HEK293T (cell line): ENCODE measurements around the gene C3orf70.

Source experiments
- CTCF ChIA-PET: fragments of 350-600 bp; formaldehyde crosslinking; extraction: SDS; loops from one replicate; lab custom pipeline; 2021; ENCODE audit warnings: antibody characterized with exemption, inconsistent platforms; lab: Yijun Ruan, JAX
- POLR2A ChIA-PET: fragments of 350-600 bp; formaldehyde crosslinking; extraction: SDS; loops from one replicate; lab custom pipeline; 2020; ENCODE audit warnings: antibody characterized with exemption, inconsistent platforms; lab: Yijun Ruan, JAX
- DNase-seq: peaks from one replicate; pipeline ENCODE4 v3.0.0; 2012; ENCODE audit warnings: mixed read lengths; ENCODE audit errors: extremely low spot score
- ARNT ChIP-seq: fragments of 450-650 bp; IDR thresholded peaks from 2 replicates; pipeline ENCODE4 v1.6.1; 2017; ENCODE audit warnings: mild to moderate bottlenecking
- BHLHE40 ChIP-seq: fragments of 450-650 bp; IDR thresholded peaks from 2 replicates; pipeline ENCODE4 v1.6.1; 2016; ENCODE audit warnings: mild to moderate bottlenecking, moderate library complexity, borderline replicate concordance
- CTBP1 ChIP-seq: fragments of 450-650 bp; IDR thresholded peaks from 2 replicates; pipeline ENCODE4 v1.6.1; 2016; ENCODE audit warnings: borderline replicate concordance
- ELF4 ChIP-seq: fragments of 450-650 bp; IDR thresholded peaks from 2 replicates; pipeline ENCODE4 v1.6.1; 2017; ENCODE audit warnings: antibody characterized with exemption
- FOXA1 ChIP-seq: fragments of 450-650 bp; IDR thresholded peaks from 2 replicates; pipeline ENCODE4 v1.6.1; 2016; ENCODE audit warnings: mild to moderate bottlenecking
- FOXK2 ChIP-seq: fragments of 450-650 bp; IDR thresholded peaks from 2 replicates; pipeline ENCODE4 v1.6.1; 2016; ENCODE audit warnings: mild to moderate bottlenecking
- FOXM1 ChIP-seq: fragments of 450-650 bp; IDR thresholded peaks from 2 replicates; pipeline ENCODE4 v1.6.1; 2017; ENCODE audit warnings: mild to moderate bottlenecking, borderline replicate concordance
- HDGF ChIP-seq: fragments of 450-650 bp; IDR thresholded peaks from 2 replicates; pipeline ENCODE4 v1.6.1; 2017; ENCODE audit warnings: antibody characterized with exemption, borderline replicate concordance
- L3MBTL2 ChIP-seq: fragments of 450-650 bp; conservative IDR thresholded peaks from 2 replicates; pipeline ENCODE4 v1.6.1; 2016; ENCODE audit warnings: mild to moderate bottlenecking
- LEF1 ChIP-seq: fragments of 450-650 bp; IDR thresholded peaks from 2 replicates; pipeline ENCODE4 v1.6.1; 2017; ENCODE audit warnings: mild to moderate bottlenecking, borderline replicate concordance
- NFRKB ChIP-seq: fragments of 450-650 bp; IDR thresholded peaks from 2 replicates; pipeline ENCODE4 v1.6.1; 2016; ENCODE audit warnings: mild to moderate bottlenecking, moderate library complexity
- PKNOX1 ChIP-seq: fragments of 450-650 bp; IDR thresholded peaks from 2 replicates; pipeline ENCODE4 v1.6.1; 2016
- SP1 ChIP-seq: fragments of 450-650 bp; IDR thresholded peaks from 2 replicates; pipeline ENCODE4 v1.6.1; 2017
- SUZ12 ChIP-seq: fragments of 450-650 bp; IDR thresholded peaks from 2 replicates; pipeline ENCODE4 v1.6.1; 2016; ENCODE audit warnings: mild to moderate bottlenecking
- TARDBP ChIP-seq: fragments of 450-650 bp; IDR thresholded peaks from 2 replicates; pipeline ENCODE4 v1.6.1; 2016
- ZNF384 ChIP-seq: fragments of 450-650 bp; IDR thresholded peaks from 2 replicates; pipeline ENCODE4 v1.6.1; 2016

C3orf70 gene

GRCh38 chr3:185066251-185066650 is 86.6 kb downstream of the C3orf70 start:
- CTCF ChIA-PET = interaction anchor here (0.6 kb wide), 1 partner anchor 288 kb away, joined by 5 read pairs; no protein-coding TSS in a partner anchor
- POLR2A ChIA-PET = no interaction called here
- DNase-seq = no peak

GRCh38 chr3:185065059-185065458 is 87.8 kb downstream of the C3orf70 start:
- no peak for DNase-seq
- TF ChIP-seq HDGF (no peak), FOXA1 (no peak), TARDBP (no peak), SUZ12 (no peak), ELF4 (no peak), PKNOX1 (no peak), SP1 (no peak), ZNF384 (no peak), FOXK2 (no peak), L3MBTL2 (no peak), ARNT (no peak), NFRKB (no peak), FOXM1 (no peak), BHLHE40 (no peak), CTBP1 (no peak), LEF1 (no peak)
- CTCF ChIA-PET = interaction anchor here (1.0 kb wide), 1 partner anchor 205 kb away, joined by 3 read pairs; no protein-coding TSS in a partner anchor
- POLR2A ChIA-PET = no interaction called here

More at GRCh38 chr3:185066251-185066650, 86.6 kb downstream of the C3orf70 start:
- TF ChIP-seq SUZ12 (no peak), ARNT (no peak), LEF1 (no peak), FOXM1 (no peak), FOXK2 (no peak), HDGF (no peak), NFRKB (no peak), PKNOX1 (no peak), L3MBTL2 (no peak), FOXA1 (no peak), BHLHE40 (no peak), ZNF384 (no peak), TARDBP (no peak), CTBP1 (no peak), ELF4 (no peak), SP1 (no peak)

DNA sequence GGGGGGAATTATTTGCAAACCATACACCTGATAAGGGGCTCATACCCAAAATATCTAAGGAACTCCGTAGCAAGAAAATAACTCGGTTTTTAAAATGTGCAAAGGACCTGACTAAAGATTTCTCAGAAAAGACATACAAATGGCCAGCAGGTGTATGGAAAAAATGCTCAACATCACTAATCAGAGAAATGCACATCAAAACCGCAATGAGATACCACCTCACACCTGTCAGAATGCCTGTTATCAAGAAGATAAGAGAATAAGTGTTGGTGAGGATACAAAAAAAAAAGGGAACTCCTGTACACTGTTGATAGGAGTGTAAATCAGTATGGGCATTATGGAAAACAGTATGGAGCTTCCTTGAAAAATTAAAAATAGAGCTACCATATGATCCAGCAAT is 89.4 kb downstream of the C3orf70 start:
- no peak for TF ChIP-seq ELF4
- no peak for TF ChIP-seq PKNOX1
- TF ChIP-seq FOXM1 = no peak
- TF ChIP-seq CTBP1 = no peak
- TF ChIP-seq TARDBP = no peak
- no peak for TF ChIP-seq ZNF384
- TF ChIP-seq ARNT = no peak
- no peak for TF ChIP-seq BHLHE40
- DNase-seq = no peak
- CTCF ChIA-PET = no interaction called here
- POLR2A ChIA-PET = no interaction called here

GRCh38 chr3:185062191-185062590 is 90.7 kb downstream of the C3orf70 start:
- TF ChIP-seq FOXK2 (no peak), ZNF384 (no peak), BHLHE40 (no peak)
- no peak for DNase-seq
- CTCF ChIA-PET = no interaction called here
- POLR2A ChIA-PET = no interaction called here

GRCh38 chr3:185060655-185061054 is 92.2 kb downstream of the C3orf70 start:
- ChIA-PET POLR2A (no interaction called here), CTCF (no interaction called here)
- no peak for DNase-seq
- TF ChIP-seq TARDBP (no peak), LEF1 (no peak), FOXA1 (no peak), BHLHE40 (no peak), FOXM1 (no peak), ELF4 (no peak), ARNT (no peak), SUZ12 (no peak), PKNOX1 (no peak), CTBP1 (no peak), ZNF384 (no peak), L3MBTL2 (no peak), SP1 (no peak), FOXK2 (no peak), HDGF (no peak), NFRKB (no peak)

- TF ChIP-seq ARNT (no peak), TARDBP (no peak), FOXK2 (no peak), BHLHE40 (no peak)
- ChIA-PET POLR2A (no interaction called here), CTCF (no interaction called here)
- DNase-seq = no peak
Observed at GRCh38 chr3:185059766-185060165, 93.1 kb downstream of the C3orf70 start.
